Thyroid gland (tissue), 4 donors: ENCODE measurements around the gene GPR18. TPM values are rescaled to one million over a fixed set of nuclear protein-coding genes. Genes with fewer than 3 reads are reported as not detected.
"Not testable (repeated sequence)": the region's sequence is repeated elsewhere in the genome, so short reads cannot be mapped to it uniquely, and the experiment has no call there.

Source experiments
- DNase-seq, 2 donors: peaks; one replicate each; pipeline ENCODE4 v3.0.0-alpha.2; 2019
- H3K27ac ChIP-seq, 3 donors: fragments of 200-600 bp; sonication (generic); 1 replicate in 2 of 3; 2 replicates in 1 of 3; pipeline ENCODE4 v1.5.1; 2016 to 2019; ENCODE audit warnings: mild to moderate bottlenecking in 1 of 3, moderate library complexity in 1 of 3
- H3K27me3 ChIP-seq: fragments of 200-600 bp; sonication (generic); one replicate; pipeline ENCODE4 v1.5.1; 2019
- H3K36me3 ChIP-seq, 2 donors: fragments of 200-600 bp; sonication (generic); one replicate each; pipeline ENCODE4 v1.5.1; 2016 to 2019
- H3K4me1 ChIP-seq, 2 donors: fragments of 200-600 bp; sonication (generic); one replicate each; pipeline ENCODE4 v1.5.1; 2017 to 2019
- H3K4me3 ChIP-seq, 3 donors: fragments of 200-600 bp; sonication (generic); replicated peaks in 1 of 3; 1 replicate in 2 of 3; 2 replicates in 1 of 3; pipeline ENCODE4 v1.5.1; 2016; ENCODE audit warnings: mild to moderate bottlenecking in 1 of 3
- H3K9me3 ChIP-seq: fragments of 200-600 bp; sonication (generic); one replicate; pipeline ENCODE4 v1.5.1; 2017
- POLR2A ChIP-seq, 2 donors: fragments of 450-650 bp; IDR thresholded peaks; one replicate each; pipeline ENCODE4 v1.6.1; 2017; ENCODE audit warnings: antibody characterized with exemption in 2 of 2, mild to moderate bottlenecking in 2 of 2, moderate library complexity in 1 of 2
- whole genome bisulfite sequencing, 2 donors: methylation state at CpG; one replicate each; pipeline ENCODE4 v1.1.5; 2017; 5-methylcytosine and 5-hydroxymethylcytosine counted together
- intact Hi-C: fragments of 100-400 bp; cut with DNase I; formaldehyde crosslinking; loops from one replicate; pipeline ENCODE4 v1.15.1; 2023
- total RNA-seq, 4 donors: library from RNA; depleted of rRNA; stranded (reverse); fragments of >200 nt; gene quantifications; one replicate each; pipeline ENCODE4 v1.2.3, GENCODE V29; 2016
- TF ChIP-seq, protein P1 (sequence below), 6 experiments: fragments of 200-600 bp in 3 of 6; fragments of 450-650 bp in 3 of 6; sonication (generic) in 3 of 6; IDR thresholded peaks; one replicate each; pipeline ENCODE4 v1.5.1; 2016 to 2019; ENCODE audit warnings: antibody characterized with exemption in 6 of 6, mild to moderate bottlenecking in 2 of 6, inconsistent platforms in 1 of 6, moderate library complexity in 1 of 6

Gene GPR18
- total RNA-seq, 4 donors from 2014 or later: 0.27 to 0.96 TPM; not detected in 2

DNA sequence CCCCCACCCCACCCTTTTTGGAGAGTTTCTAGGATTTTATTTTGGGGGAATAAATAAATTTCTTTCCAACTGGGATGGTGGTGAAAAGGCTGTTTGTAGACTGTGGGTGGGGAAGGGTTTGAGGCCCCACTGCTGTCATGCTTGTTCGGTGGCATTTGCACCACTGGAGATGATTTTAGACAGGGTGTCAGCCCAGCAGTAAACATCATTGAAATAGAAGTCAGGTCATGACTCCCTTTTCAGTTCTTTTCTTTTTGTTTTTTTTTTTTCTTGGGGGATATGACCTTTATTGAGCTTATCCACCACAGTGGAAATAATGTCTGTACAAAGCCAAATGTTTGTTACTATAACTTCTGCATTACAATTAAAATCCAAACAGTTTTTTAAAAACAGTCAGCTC is 43.4 kb downstream of the GPR18 start:
- no peaks in the 10 kb centered on the region for H3K36me3 ChIP-seq
- H3K4me3 ChIP-seq: no peak overlapping the region
- WGBS, 2 donors: 67 to 71% methylated on average over 1 of the region's 1 CpG
- no peaks in the 10 kb centered on the region for H3K9me3 ChIP-seq
- no peak for TF ChIP-seq POLR2A (IDR thresholded peaks at IDR 0.05)
- TF ChIP-seq, protein P1, sequence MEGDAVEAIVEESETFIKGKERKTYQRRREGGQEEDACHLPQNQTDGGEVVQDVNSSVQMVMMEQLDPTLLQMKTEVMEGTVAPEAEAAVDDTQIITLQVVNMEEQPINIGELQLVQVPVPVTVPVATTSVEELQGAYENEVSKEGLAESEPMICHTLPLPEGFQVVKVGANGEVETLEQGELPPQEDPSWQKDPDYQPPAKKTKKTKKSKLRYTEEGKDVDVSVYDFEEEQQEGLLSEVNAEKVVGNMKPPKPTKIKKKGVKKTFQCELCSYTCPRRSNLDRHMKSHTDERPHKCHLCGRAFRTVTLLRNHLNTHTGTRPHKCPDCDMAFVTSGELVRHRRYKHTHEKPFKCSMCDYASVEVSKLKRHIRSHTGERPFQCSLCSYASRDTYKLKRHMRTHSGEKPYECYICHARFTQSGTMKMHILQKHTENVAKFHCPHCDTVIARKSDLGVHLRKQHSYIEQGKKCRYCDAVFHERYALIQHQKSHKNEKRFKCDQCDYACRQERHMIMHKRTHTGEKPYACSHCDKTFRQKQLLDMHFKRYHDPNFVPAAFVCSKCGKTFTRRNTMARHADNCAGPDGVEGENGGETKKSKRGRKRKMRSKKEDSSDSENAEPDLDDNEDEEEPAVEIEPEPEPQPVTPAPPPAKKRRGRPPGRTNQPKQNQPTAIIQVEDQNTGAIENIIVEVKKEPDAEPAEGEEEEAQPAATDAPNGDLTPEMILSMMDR (IDR thresholded peaks at IDR 0.05): no peak
- no peak overlapping the region for H3K27ac ChIP-seq
- intact Hi-C loops: no loop called here
- DNase-seq: no peak
- peaks cover 31 to 49% of the 10 kb centered on the region in 2 donors for H3K4me1 ChIP-seq
- no peaks in the 10 kb centered on the region for H3K27me3 ChIP-seq

DNA sequence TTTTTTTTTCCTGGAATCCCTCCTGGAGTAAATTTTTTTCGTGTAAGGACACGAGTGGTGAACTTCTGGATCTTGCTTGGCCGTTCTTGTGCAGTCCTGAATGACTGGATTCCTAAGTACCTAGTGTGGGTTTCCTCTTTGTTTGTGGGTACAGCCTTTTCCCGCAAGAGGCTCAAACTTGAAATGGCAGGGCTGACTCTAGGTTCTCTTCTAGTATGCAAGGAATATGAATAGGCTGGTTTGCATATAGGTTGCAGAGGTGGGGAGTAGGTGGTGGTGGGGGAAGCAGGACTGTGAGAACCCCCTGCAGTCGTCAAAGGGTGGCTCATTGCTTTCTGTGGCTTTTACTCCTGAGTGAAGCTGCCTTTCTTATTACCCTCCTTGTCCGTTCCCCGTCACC is 43.9 kb downstream of the GPR18 start:
- Histone ChIP-seq H3K9me3 (no peaks in the 10 kb centered on the region), H3K27me3 (no peaks in the 10 kb centered on the region), H3K36me3 (no peaks in the 10 kb centered on the region), H3K27ac (no peak overlapping the region), H3K4me1 (peaks cover 31 to 48% of the 10 kb centered on the region in 2 donors), H3K4me3 (no peak overlapping the region)
- intact Hi-C loops: no loop called here
- TF ChIP-seq, protein P1 (IDR thresholded peaks at IDR 0.05): no peak
- TF ChIP-seq POLR2A (IDR thresholded peaks at IDR 0.05): no peak
- 50 to 54% methylated on average over 7 of the region's 7 CpGs for WGBS, 2 donors
- DNase-seq: no peak

DNA sequence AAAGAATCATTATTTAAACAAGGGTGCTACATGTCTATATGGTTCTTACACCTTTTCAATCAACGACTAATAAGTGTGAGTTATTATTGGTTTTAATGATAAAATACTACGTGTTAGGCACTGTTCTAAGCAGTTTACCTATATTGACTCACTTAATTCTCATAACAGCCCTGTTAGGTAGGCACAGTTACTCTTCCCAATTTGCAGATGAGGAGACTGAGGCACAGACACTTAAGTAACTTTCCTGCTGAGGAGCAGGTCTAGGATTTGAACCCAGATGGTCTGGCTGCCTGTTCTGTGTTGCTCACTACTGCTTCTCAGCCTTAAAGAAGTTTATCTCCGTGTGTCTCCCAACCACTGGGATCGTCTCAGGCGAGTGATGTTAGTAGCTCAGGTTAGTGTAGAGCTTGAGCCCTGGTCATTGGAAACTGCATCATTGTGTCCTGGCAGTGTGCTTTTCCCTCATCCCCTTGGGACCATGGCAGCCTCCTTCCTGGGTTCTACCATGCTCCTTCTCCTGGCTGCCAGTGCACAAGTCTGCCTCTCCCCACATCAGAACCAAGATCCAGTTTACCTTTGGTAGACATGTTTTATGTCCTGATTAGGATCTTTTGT is 46.7 kb downstream of the GPR18 start:
- DNase-seq: no peak
- Histone ChIP-seq H3K4me3 (no peak overlapping the region), H3K27me3 (no peaks in the 10 kb centered on the region), H3K4me1 (peaks cover 12 to 34% of the 10 kb centered on the region in 2 donors), H3K9me3 (no peaks in the 10 kb centered on the region), H3K36me3 (no peaks in the 10 kb centered on the region), H3K27ac (no peak overlapping the region)
- intact Hi-C loops: no loop called here
- 95 to 96% methylated on average over 5 of the region's 5 CpGs for WGBS, 2 donors
- no peak for TF ChIP-seq POLR2A (IDR thresholded peaks at IDR 0.05)
- TF ChIP-seq, protein P1 (IDR thresholded peaks at IDR 0.05): no peak

DNA sequence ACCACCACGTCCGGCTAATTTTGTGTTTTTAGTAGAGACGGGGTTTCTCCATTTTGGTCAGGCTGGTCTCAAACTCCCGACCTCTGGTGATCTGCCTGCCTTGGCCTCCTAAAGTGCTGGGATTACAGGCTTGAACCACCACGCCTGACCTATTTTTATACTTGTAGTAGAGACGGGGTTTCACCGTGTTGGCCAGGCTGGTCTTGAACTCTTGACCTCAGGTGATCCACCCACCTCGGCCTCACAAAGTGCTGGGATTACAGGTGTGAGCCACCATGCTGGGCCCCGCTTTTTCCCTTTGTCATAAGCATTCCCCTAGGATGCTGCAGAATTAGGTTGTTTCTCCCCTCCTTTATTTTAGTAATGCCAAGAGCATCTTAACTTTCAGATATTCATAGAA is 47.6 kb downstream of the GPR18 start:
- 91 to 96% methylated on average over 9 of the region's 9 CpGs for WGBS, 2 donors
- H3K9me3 ChIP-seq, H3K4me3 ChIP-seq, intact Hi-C loops, H3K27me3 ChIP-seq, DNase-seq, H3K36me3 ChIP-seq, H3K27ac ChIP-seq: not testable (repeated sequence)
- peaks cover 5 to 27% of the 10 kb centered on the region in 2 donors for H3K4me1 ChIP-seq

DNA sequence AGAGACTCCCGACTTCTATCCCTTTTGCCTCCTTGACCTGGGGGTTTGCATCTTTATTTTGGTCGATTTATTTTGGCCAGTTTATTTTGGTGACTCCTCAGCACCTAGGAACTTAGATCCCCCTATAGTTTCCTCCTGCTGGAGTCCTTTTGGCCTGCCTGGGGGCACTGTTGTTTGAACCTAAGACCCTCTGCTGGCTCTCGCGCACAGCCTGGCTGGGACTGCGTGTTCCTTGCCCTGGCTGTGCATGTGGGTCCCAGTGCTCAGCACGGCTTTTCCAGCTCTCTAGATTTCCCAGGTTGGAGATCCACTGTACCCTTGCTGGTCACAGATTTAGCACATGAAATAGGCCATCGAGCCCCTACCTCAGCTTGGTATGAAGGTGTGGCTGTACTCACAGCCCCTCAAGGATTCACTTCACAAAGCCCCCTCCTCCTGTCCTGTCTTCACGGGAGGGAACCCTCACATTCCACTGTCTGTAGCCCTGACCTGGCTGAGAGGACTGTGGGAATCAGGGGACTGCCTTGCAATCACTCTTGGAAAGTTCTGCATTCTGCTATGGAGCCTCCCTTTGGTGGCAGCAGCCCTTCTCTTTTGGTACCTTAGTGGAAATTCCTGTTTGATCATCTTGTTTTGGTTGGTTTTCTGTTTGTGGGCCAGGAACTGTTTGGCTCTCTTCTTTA is 49.2 kb downstream of the GPR18 start:
- Histone ChIP-seq H3K4me1 (peaks cover 10 to 28% of the 10 kb centered on the region in 2 donors), H3K9me3 (no peaks in the 10 kb centered on the region), H3K27me3 (no peaks in the 10 kb centered on the region), H3K36me3 (no peaks in the 10 kb centered on the region), H3K4me3 (no peak overlapping the region), H3K27ac (peak overlapping the region in 2 of 3 donors; percentile 33 to 34)
- intact Hi-C loops: loop anchor here (10.0 kb wide), 1 partner anchor 1774 kb away; the partner anchor contains the start of gene RAP2A
- no peak for TF ChIP-seq POLR2A (IDR thresholded peaks at IDR 0.05)
- TF ChIP-seq, protein P1 (IDR thresholded peaks at IDR 0.05): no peak
- 72 to 77% methylated on average over 8 of the region's 8 CpGs for WGBS, 2 donors
- no peak for DNase-seq
